Prostate gland (tissue), 2 donors: Measurements from ENCODE around the gene TMPRSS2. TPM values are rescaled to one million over a fixed set of nuclear protein-coding genes. Genes with fewer than 3 reads are reported as not detected.
"Not testable (repeated sequence)": the region's sequence is repeated elsewhere in the genome, so short reads cannot be mapped to it uniquely, and the experiment has no call there.

ENCODE experiments used
- DNase-seq: peaks from one replicate; pipeline ENCODE4 v3.0.0-alpha.2; 2019; ENCODE audit warnings: low spot score
- H3K27ac ChIP-seq, 2 donors: fragments of 200-600 bp; sonication (generic); 2 replicates each; pipeline ENCODE4 v1.5.1; 2017 to 2019
- H3K27me3 ChIP-seq: fragments of 200-600 bp; sonication (generic); replicated peaks from 2 replicates; pipeline ENCODE4 v1.5.1; 2019; ENCODE audit not compliant: insufficient read depth
- H3K36me3 ChIP-seq, 2 donors: fragments of 200-600 bp; sonication (generic); 1 replicate in 1 of 2; 2 replicates in 1 of 2; pipeline versions ENCODE4 v1.5.1 to v1.8.1; 2017 to 2019
- H3K4me1 ChIP-seq: fragments of 200-600 bp; sonication (generic); replicated peaks from 2 replicates; pipeline ENCODE4 v1.5.1; 2019
- H3K4me3 ChIP-seq, 2 donors: fragments of 200-600 bp; sonication (generic); 2 replicates each; pipeline ENCODE4 v1.5.1; 2017 to 2019
- H3K9me3 ChIP-seq: fragments of 200-600 bp; sonication (generic); 2 replicates; pipeline ENCODE4 v1.5.1; 2017
- CTCF ChIP-seq, 4 experiments: fragments of 200-600 bp in 2 of 4; fragments of 450-650 bp in 2 of 4; sonication (generic) in 2 of 4; IDR thresholded peaks; 1 replicate in 3 of 4; 2 replicates in 1 of 4; pipeline ENCODE4 v1.5.1; 2016 to 2019; ENCODE audit warnings: antibody characterized with exemption in 4 of 4, mild to moderate bottlenecking in 2 of 4, moderate library complexity in 2 of 4
- POLR2A ChIP-seq: fragments of 450-650 bp; IDR thresholded peaks from one replicate; pipeline ENCODE4 v1.6.1; 2016; ENCODE audit warnings: antibody characterized with exemption, mild to moderate bottlenecking
- POLR2AphosphoS5 ChIP-seq: sonication (generic); formaldehyde crosslinking; IDR thresholded peaks from one replicate; pipeline ENCODE4 v1.6.1; 2017; ENCODE audit warnings: antibody characterized with exemption
- WGBS: methylation state at CpG from one replicate; pipeline ENCODE4 v1.1.5; 2018; 5-methylcytosine and 5-hydroxymethylcytosine counted together
- intact Hi-C: fragments of 100-400 bp; cut with DNase I; formaldehyde crosslinking; loops from one replicate; pipeline ENCODE4 v1.14.2; 2022
- total RNA-seq, 2 donors: library from RNA; depleted of rRNA; stranded (reverse); fragments of >200 nt; gene quantifications; one replicate each; pipeline ENCODE4 v1.1.0, GENCODE V29; 2016

Gene TMPRSS2
- total RNA-seq, 2 donors from 2014 or later = 336 to 786 TPM

DNA sequence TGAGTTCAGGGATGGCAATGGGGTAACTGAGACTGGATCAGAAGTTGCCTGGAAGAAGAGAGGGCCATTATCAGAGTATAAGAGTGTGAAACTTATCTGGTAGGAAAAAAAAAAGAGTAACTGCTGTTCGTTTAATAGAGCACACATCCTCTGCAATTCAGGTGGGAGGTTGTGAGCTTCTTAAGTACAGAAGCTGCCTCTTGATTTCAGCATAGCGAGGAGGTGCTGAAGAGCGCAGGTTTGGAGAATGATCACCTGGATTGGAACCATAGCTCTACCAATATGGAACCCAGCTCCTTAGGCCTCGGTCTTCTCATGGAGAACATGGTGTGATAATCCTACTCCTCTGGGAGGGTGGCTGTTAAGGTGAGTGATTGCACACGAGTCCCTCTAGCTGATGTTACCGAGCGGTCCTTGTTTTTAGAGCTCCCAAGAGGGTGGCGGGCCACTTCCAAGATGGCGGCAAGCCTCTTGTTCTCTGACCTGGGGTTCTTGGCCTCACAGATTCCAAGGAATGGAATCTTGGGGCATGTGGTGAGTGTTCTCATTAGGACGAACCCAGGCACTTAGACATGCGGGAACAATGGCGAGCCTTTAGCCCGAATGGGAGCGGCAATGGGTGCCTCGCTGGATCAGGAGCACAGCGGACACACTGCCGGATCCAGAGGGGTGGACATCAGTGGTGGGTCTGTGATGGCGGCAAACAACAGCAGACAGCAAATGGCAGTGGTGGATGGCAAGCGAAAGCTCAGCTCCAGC is 85.2 kb downstream of the TMPRSS2 start:
- 91% methylated on average over 19 of the region's 19 CpGs for WGBS
- no peak for DNase-seq
- H3K36me3 ChIP-seq = no peaks in the 10 kb centered on the region
- H3K9me3 ChIP-seq = no peaks in the 10 kb centered on the region
- no peaks in the 10 kb centered on the region for H3K4me1 ChIP-seq
- TF ChIP-seq CTCF (IDR thresholded peaks at IDR 0.05) (no peak), POLR2A (no peak), POLR2AphosphoS5 (no peak)
- H3K27me3 ChIP-seq = no peaks in the 10 kb centered on the region
- no peak overlapping the region for H3K4me3 ChIP-seq
- H3K27ac ChIP-seq = no peak overlapping the region
- intact Hi-C loops = loop anchor here (10.0 kb wide), 1 partner anchor 258 kb away; the partner anchor contains the start of gene BACE2

DNA sequence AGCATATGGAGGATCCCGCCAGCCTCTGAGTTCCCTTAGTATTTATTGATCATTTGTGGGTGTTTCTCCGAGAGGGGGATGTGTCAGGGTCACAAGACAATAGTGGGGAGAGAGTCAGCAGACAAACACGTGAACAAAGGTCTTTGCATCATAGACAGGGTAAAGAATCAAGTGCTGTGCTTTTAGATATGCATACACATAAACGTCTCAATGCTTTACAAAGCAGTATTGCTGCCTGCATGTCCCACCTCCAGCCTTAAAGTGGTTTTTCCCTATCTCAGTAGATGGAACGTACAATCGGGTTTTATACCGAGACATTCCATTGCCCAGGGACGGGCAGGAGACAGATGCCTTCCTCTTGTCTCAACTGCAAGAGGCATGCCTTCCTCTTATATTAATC is 87.0 kb downstream of the TMPRSS2 start:
- not testable (repeated sequence) for DNase-seq, H3K36me3 ChIP-seq, H3K4me3 ChIP-seq, H3K27me3 ChIP-seq, H3K9me3 ChIP-seq, H3K4me1 ChIP-seq
- WGBS = 28% methylated on average over 8 of the region's 8 CpGs
- peak overlapping the region; percentile 66 to 84 for H3K27ac ChIP-seq
- intact Hi-C loops = loop anchor here (10.0 kb wide), 1 partner anchor 256 kb away; the partner anchor contains the start of gene BACE2

DNA sequence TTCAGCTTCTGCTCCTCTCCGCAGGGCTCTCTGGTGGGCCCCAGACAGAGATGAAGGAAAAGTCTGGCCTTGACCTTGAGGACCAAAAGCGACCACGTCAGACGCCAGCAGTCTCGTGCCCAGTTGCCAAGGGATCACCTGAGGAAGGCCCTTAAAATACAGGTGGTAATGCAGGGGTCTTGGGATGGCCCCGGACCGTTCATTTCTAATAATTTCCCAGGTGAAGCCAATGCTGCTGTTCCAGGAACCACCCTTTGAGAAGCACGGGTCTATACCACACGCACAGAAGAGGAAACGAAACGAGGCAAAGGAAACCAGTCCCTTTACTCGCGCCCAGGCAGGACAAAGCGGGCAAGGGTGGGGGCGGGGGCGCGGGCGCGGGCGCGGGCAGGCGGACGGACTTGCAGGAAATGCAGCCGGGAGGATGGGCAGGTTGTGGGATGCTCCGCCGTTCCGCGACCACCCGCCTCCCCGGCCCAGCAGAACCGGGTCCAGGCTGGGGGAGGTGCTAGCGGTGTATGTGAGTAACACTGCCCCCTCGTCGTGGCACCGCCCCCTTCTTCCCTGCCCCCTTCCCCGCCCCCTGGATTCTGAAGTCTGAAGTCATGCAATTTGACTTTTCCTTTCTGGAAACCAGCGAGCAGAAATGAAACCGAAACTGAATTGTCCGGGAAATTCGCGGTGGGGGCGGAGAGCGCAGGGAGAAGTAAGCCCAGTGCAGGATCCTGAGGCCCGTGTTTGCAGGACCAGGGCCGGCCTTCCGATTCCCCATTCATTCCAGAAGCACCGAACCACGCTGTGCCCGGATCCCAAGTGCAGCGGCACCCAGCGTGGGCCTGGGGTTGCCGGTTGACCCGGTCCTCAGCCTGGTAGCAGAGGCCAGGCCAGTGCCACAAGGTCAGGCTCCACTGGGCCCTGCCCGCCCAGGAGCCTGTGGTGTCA is 87.8 kb downstream of the TMPRSS2 start:
- Histone ChIP-seq H3K27me3 (no peaks in the 10 kb centered on the region), H3K36me3 (no peaks in the 10 kb centered on the region), H3K4me3 (peak overlapping the region; percentile 56 to 58), H3K4me1 (no peaks in the 10 kb centered on the region), H3K27ac (peak overlapping the region; percentile 66 to 84), H3K9me3 (no peaks in the 10 kb centered on the region)
- TF ChIP-seq CTCF (IDR thresholded peaks at IDR 0.05) (peak in 1 of 4 experiments; percentile 11), POLR2AphosphoS5 (peak; percentile 80), POLR2A (peak; percentile 39)
- WGBS = 4% methylated on average over 52 of the region's 54 CpGs
- intact Hi-C loops = loop anchor here (10.0 kb wide), 1 partner anchor 255 kb away; the partner anchor contains the start of gene BACE2
- DNase-seq = peak; percentile 79

DNA sequence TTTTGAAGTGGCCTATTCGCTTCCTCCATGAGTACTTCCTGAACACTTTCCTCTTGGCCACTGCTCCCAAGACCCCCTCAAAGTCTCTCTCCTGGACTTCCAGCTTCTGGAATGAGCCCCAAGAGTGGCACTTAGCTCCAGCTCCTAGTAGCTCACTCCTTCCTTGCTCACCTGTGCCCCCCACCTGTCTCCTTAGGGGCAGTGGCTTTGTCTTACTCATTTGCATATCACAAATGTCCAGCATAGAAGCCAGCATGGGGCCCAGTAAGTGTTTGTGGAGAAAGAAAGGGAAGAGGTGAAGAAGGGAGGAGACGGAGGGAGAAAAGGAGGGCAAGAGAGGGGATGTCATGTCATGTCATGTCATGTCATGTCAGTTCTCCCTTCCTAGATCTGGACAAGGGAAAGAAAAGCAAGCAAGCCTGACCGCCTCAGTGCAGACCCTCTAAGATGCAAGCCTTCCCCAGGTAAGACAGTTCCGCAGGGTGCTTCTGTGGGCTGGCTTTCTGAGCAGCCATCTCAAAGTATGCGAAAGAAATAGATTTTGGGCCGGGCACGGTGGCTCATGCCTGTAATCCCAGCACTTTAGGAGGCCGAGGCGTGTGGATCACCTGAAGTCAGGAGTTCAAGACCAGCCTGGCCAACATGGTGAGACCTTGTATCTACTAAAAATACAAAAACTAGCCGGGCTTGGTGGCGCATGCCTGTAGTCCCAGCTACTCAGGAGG is 88.8 kb downstream of the TMPRSS2 start:
- Histone ChIP-seq H3K4me3 (no peak overlapping the region), H3K36me3 (no peaks in the 10 kb centered on the region), H3K27me3 (no peaks in the 10 kb centered on the region), H3K4me1 (no peaks in the 10 kb centered on the region), H3K9me3 (no peaks in the 10 kb centered on the region), H3K27ac (no peak overlapping the region)
- no peak for TF ChIP-seq POLR2AphosphoS5
- WGBS = 93% methylated on average over 11 of the region's 11 CpGs
- intact Hi-C loops = no loop called here
- DNase-seq = no peak

GRCh38 chr21:41418393-41418792 is 89.6 kb downstream of the TMPRSS2 start:
- DNase-seq = no peak
- intact Hi-C loops = no loop called here
- no peaks in the 10 kb centered on the region for H3K4me1 ChIP-seq
- no peaks in the 10 kb centered on the region for H3K36me3 ChIP-seq
- whole genome bisulfite sequencing = 92% methylated on average over 6 of the region's 6 CpGs
- no peak overlapping the region for H3K4me3 ChIP-seq
- no peaks in the 10 kb centered on the region for H3K27me3 ChIP-seq
- no peak overlapping the region for H3K27ac ChIP-seq
- TF ChIP-seq POLR2A = no peak
- no peak for TF ChIP-seq POLR2AphosphoS5
- TF ChIP-seq CTCF (IDR thresholded peaks at IDR 0.05) = no peak
- no peaks in the 10 kb centered on the region for H3K9me3 ChIP-seq

- intact Hi-C loops, H3K4me3 ChIP-seq, H3K36me3 ChIP-seq, H3K27ac ChIP-seq, DNase-seq, H3K9me3 ChIP-seq, H3K4me1 ChIP-seq, H3K27me3 ChIP-seq: not testable (repeated sequence)
- 89% methylated on average over 2 of the region's 2 CpGs for WGBS
Observed at GRCh38 chr21:41417505-41417904, 90.5 kb downstream of the TMPRSS2 start.
